DMS153 (cell line): ENCODE measurements around the gene E2F7.
"Not testable (repeated sequence)": the region's sequence is repeated elsewhere in the genome, so short reads cannot be mapped to it uniquely, and the experiment has no call there.

ENCODE experiments used
- DNase-seq: peaks from one replicate; lab custom pipeline; 2025; lab: John Stamatoyannopoulos, UW

E2F7 gene

GRCh38 chr12:77065361-77066204 lies at the start of gene E2F7:
TSS of gene E2F7 (minus strand) at chr12:77065569. CDS start at chr12:77064635, 934 bp downstream.
- DNase-seq = peak; percentile 91

- no peak for DNase-seq
These were observed 48.6 kb upstream of the E2F7 start for GRCh38 chr12:77113971-77114370.

- DNase-seq = no peak
These were observed 43.3 kb upstream of the E2F7 start for GRCh38 chr12:77108707-77109106.

- no peak for DNase-seq
These were observed 41.8 kb upstream of the E2F7 start for GRCh38 chr12:77107121-77107520.

GRCh38 chr12:77104792-77105191 lies 39.4 kb upstream of the E2F7 start:
- no peak for DNase-seq

- DNase-seq = no peak
These were observed 38.9 kb upstream of the E2F7 start for GRCh38 chr12:77104286-77104685.

GRCh38 chr12:77102691-77103090 lies 37.3 kb upstream of the E2F7 start:
- DNase-seq = no peak

GRCh38 chr12:77102123-77102522 lies 36.8 kb upstream of the E2F7 start:
- DNase-seq = no peak

GRCh38 chr12:77099799-77100198 lies 34.4 kb upstream of the E2F7 start:
- DNase-seq = no peak

- no peak for DNase-seq
These were observed 32.5 kb upstream of the E2F7 start for GRCh38 chr12:77097846-77098245.

GRCh38 chr12:77092227-77092626 lies 26.9 kb upstream of the E2F7 start:
- DNase-seq = not testable (repeated sequence)

- no peak for DNase-seq
These were observed 24.4 kb upstream of the E2F7 start for GRCh38 chr12:77089686-77090220.

- DNase-seq = no peak
These were observed 22.1 kb upstream of the E2F7 start for GRCh38 chr12:77087427-77087826.

- DNase-seq = no peak
These were observed 16.7 kb upstream of the E2F7 start for GRCh38 chr12:77082021-77082420.

- no peak for DNase-seq
These were observed 14.3 kb upstream of the E2F7 start for GRCh38 chr12:77079631-77080030.

- no peak for DNase-seq
These were observed 12.9 kb upstream of the E2F7 start for GRCh38 chr12:77078231-77078630.

- no peak for DNase-seq
These were observed 11.5 kb upstream of the E2F7 start for GRCh38 chr12:77076886-77077285.

- DNase-seq = not testable (repeated sequence)
These were observed 8.5 kb upstream of the E2F7 start for GRCh38 chr12:77073894-77074293.

- DNase-seq = no peak
These were observed 7.6 kb upstream of the E2F7 start for GRCh38 chr12:77072833-77073495.

- no peak for DNase-seq
These were observed 5.6 kb upstream of the E2F7 start for GRCh38 chr12:77070800-77071449.

GRCh38 chr12:77070382-77070781 lies 5.0 kb upstream of the E2F7 start:
- DNase-seq = no peak

GRCh38 chr12:77064896-77065360 lies 441 bp downstream of the E2F7 start:
- no peak for DNase-seq
